ENCODE data around the gene GATD1. TPM values are rescaled to one million over a fixed set of nuclear protein-coding genes. Genes with fewer than 3 reads are reported as not detected.
"Not testable (repeated sequence)": the region's sequence is repeated elsewhere in the genome, so short reads cannot be mapped to it uniquely, and the experiment has no call there.

GATD1 gene
- polyA plus RNA-seq, 3 donors, result 47.3 to 62.5 (median 53.8) TPM

DNA sequence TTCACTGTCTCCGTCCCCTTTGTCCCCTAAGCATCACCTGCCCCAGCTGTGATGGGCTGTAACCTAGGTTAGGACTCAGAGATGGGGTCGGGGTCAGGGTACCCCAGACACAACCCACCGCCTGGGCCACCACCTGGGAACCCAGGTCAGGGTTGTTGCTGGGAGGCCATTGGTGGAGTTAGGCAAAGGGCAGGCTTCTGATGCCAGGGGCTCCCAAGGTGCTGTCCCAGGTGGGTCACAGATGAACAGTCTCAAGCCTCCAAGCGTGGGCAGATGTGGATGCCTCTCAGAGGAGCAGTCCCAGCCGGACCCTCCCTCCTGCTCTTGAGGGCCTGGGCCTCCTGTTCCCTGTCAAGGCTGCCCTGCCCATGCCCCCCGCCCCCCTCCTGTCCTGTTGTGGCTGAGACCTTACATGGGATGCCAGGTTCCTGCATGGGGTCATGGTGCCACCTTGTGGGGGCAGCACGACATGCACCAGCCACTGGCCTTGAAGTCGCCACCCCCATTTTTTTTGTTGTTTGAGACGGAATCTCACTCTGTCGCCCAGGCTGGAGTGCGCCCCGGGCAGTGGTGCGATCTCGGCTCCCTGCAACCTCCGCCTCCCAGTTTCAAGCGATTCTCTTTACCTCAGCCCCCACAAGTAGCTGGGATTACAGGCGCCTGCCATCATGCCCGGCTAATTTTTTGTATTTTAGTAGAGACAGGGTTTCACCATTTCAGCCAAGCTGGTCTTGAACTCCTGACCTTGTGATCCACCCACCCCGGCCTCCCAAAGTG is 12.1 kb downstream of the GATD1 start:
- no peak for DNase-seq (ENCODE audit: low read depth in 3 of 3, low spot score in 2 of 3)

DNA sequence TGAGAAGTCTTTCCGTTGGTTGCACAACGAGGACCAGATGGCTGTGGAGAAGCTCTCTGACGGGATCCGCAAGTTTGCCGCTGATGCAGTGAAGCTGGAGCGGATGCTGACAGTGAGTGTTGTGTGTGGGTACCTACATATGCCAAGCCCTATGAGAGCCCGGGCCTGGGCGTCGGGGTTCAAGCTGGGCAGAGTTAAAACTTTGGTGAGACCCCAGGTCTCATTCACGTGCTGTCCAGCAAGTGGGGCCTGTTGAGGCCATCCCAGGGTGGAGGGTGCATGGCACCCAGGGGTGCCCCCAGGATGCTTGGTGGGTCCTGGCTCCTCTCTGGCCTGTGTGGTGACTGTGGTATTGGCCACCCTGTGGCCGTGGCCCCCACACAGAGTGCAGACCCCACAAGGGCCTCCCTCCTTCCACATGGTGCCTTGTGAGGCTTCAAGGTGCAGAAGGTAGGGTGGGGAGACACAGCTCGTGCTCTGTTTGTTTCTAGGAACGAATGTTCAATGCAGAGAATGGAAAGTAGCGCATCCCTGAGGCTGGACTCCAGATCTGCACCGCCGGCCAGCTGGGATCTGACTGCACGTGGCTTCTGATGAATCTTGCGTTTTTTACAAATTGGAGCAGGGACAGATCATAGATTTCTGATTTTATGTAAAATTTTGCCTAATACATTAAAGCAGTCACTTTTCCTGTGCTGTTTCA is 12.8 kb downstream of the GATD1 start:
- no peak for DNase-seq (ENCODE audit: low read depth in 3 of 3, low spot score in 2 of 3)

DNA sequence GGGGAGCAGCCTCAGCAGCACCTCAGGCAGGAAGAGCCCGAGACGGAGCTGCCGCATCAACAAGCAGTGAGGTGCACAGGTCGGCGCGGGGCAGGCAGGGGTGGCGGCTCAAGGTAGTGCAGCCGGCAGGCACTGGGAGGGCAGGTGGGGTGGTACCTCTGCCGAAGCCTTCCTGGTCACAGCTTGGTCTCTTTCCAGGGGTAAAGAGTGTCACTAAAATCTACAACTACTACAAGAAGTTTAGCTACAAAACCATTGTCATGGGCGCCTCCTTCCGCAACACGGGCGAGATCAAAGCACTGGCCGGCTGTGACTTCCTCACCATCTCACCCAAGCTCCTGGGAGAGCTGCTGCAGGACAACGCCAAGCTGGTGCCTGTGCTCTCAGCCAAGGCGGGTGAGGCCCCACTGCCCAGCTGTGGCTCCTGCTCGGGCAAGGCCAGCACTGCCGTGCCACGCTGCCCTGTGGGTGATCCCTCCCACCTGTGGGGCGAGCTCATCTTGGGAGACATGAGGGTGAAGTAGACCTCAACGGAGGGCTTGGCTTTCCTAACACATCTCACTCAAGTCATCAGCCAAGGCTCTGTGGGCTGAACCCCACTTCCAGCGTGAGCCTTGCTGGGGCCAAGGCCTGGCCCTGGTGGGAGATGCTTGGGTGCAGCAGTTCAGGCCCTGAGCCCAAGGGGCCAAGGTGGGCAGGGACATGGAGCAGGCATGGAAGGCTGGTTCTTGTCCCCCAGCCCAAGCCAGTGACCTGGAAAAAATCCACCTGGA is 13.6 kb downstream of the GATD1 start:
- no peak for DNase-seq (ENCODE audit: low read depth in 3 of 3, low spot score in 2 of 3)

DNA sequence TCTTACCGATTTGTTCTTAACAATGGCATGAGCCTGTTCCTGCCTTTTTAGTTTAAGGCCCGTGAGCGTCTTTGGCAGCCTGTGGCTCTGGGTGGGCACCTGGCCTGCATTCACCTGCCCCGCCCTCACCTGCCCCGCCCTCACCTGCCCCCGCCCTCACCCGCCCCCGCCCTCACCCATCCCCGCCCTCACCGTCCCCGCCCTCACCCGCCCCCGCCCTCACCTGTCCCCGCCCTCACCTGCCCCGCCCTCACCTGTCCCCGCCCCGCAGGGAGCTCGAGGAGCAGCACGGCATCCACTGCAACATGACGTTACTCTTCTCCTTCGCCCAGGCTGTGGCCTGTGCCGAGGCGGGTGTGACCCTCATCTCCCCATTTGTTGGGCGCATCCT is 14.2 kb downstream of the GATD1 start:
- DNase-seq (ENCODE audit: low read depth in 3 of 3, low spot score in 2 of 3), result no peak

DNA sequence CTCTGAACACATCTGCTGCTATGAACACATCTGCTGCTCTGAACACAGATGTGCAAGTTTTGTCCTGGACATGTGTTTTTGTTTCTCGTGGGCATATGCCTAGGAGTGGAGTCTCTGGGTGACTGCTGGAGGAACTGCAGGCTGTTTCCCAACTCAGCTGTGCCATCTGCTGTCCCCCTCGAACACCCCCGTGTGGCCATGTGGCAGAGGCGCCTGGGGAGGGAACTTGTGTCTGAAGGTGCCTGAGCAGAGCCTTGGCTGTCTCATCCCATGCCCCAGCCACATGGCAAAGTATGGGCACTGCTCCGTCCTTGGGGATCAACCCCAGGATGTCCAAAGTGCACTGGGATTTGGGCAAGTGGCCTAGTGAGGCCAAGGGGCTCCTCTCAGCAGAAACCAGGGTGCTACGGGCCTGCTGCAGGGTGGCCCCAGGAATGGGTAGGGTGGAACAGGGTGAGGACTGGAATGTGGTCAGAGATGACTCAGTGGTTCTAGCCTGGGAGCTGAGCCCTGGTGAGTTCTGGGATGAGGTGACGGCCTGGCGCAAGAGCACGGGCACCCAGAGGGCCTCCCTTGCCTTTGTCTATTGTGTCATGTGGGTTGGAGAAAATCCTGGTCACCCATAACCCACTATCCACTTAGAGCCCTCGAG is 14.7 kb downstream of the GATD1 start:
- no peak for DNase-seq (ENCODE audit: low read depth in 3 of 3, low spot score in 2 of 3)

DNA sequence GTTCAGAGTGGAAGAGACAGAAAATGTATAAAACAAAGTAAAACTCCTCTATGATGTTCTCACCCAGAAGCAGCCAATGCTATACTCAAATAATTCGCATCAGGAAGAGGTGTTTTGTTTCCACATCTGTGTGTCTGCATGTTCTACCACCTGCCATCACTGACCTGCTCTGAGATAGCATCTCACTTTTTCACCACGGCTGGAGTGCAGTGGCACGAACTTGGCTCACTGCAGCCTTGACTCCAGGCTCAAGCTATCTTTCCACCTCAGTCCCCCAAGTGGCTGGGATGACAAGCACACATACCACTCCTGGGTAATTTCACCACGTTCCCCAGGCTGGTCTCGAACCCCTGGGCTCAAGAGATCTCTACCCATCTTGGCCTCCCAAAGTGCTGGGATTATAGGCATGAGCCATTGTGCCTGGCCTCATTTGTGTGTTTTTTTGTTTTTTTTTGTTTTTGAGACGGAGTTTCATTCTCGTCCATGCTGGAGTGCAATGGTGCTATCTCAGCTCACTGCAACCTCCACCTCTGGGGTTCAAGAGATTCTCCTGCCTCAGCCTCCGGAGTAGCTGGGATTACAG is 15.7 kb downstream of the GATD1 start:
- DNase-seq (ENCODE audit: low read depth in 3 of 3, low spot score in 2 of 3), result no peak

DNA sequence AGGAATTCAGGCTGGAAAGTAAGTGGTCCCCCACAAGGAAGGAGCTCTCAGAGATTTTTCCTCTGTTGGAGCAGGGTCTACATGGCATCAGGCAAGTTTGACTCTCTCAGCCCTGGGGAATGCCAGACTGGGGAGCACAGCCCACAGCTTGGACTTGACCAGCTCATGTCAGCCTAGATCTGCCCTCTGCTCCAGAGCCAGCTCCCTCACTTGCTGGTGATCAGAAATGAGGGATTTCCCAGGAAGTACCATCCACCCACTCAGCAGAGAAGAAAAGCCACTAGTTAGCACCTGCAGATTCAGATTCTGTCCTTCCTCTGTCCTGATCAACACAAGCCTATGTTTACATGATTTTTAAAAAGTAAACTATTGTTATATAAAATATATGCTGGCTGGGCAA is 17.1 kb downstream of the GATD1 start:
- DNase-seq (ENCODE audit: low read depth in 3 of 3, low spot score in 2 of 3), result no peak

DNA sequence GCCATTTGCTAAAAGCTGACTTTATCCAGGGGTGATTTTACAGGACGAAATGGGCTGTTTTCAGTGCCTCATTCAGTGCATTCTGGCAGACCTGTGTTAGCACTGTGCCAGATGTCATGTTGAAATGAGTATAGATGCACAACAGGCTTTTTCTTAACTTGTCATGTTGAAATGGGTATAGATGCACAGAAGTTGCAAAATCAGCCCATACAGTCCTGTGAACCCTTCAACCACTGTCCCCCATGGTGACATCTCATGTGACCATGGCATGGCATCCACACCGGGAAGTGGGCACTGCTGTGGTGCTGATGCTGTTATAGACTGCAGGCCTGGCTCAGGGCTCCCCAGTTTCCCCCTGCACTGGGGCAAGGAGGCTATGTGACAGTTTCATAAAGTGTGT is 27.6 kb downstream of the GATD1 start:
- DNase-seq (ENCODE audit: low read depth in 3 of 3, low spot score in 2 of 3), result no peak

DNA sequence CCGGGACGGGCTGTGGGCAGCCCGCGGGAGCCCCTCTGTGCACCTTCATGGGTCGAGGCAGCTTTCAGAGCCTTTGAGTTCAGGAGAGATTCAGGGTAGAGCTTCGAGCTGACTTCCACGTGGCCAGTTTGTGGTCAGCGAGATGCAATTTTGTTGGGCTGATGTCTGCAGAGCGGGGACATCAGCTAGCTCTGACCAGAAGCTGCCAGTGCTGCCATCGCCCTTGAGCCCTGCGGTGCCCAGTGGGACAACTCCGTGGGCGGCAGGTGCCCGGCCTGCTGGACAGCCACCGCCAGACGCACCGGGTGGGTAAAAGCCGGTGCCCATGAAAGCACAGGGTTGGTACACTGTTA is 29.3 kb downstream of the GATD1 start:
- no peak for DNase-seq (ENCODE audit: low read depth in 3 of 3, low spot score in 2 of 3)

DNA sequence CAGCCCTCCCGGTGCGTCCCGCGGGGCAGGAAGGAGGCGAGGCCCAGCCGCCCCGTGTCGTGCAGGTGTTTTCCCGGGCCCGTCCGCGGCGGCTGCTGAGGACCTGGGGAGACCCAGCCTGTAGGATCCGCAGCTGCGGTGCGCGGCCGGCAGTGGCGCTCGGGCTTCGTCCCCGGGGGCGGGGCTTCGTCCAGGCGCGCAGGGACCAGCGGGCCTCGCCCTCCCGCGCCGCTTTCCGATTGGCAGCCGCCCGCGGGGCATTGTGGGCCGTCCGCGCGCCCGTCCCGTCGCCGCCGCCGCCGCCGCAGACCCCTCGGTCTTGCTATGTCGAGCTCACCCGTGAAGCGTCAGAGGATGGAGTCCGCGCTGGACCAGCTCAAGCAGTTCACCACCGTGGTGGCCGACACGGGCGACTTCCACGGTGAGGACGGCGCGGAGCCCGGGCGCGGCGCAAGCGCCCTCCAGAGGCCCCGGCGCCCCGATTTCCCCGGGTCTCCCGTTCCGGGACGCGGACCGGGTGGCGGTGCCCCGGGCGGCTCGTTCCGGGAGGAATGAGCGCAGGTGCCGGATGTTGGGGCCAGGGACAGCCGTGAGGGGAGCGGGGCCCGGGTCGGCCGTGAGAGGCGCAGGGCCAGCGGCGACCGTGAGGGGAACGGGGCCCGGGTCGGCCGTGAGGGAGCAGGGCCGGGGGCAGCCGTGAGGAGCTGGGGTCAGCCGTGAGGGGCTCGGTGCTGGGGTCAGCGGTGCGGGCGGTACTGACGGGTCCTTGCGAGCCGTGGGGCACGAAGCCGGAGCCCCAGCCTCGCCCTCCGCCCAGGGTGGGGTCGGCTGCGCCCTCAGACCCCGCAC is 29.9 kb downstream of the GATD1 start, which contains the start of gene TALDO1:
Gene TALDO1 (plus strand): TSS at position 307 of the 849 bp plus-strand sequence. CDS start 18 bp downstream, at position 325.
- DNase-seq (ENCODE audit: low read depth in 3 of 3, low spot score in 2 of 3), result peak in 2 of 3 donors; percentile 71 to 80

DNA sequence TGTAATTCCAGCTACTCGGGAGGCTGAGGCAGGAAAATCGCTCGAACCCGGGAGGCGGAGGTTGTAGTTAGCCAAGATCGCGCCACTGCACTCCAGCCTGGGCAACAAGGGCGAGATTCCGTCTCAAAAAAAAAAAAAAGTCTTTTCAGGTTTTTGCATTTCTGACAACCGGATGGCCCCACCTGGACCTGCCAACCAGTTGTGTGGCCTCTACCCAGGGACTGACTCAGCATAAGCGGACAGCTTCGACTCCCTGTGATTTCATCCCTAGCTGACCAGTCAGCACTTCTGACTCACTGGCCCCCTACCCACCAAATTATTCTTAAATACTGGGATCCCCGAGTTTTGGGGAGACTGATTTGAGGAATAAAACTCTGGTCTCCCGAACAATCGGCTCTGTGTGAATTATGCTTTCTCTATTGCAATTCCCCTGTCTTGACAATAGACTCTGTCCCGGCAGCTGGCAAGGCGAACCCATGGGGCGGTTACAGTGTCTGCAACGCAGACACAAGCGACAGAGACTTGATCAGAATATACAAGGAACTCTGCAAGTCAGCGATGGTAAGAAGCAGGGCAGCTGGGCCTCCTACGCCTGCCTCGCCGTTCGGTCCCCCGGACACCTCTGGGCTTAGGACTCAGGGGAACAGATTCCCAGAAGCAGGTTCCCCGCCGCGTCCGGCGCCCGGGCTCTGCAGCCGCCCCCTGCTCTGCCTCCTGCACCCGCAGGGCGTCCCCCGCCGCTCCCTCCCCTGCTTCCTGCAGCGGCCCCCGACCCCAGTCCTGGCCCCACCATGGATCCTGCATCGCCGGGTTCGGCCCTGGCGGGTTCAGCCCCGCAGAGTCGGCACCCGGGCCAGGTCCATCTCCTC is 30.8 kb downstream of the GATD1 start:
- no peak for DNase-seq (ENCODE audit: low read depth in 3 of 3, low spot score in 2 of 3)

DNA sequence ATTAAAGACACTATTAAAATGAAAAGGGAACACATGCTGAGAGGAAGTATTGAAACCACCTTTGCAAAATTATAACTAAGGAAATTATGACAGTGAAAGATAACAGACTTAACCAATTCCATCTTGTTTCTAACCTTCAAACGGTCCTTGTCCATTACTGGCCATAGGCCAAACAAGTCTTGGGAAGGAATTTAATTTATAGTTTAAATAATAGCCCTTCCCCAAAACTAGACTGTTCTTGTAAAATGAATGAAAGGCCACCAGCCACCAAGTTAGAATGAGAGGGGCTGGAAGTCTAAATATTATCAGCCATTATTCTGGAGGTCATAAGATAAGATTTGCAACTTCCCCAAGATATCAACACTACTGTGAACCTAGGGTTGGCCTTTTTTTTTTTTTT is 31.9 kb downstream of the GATD1 start:
- no peak for DNase-seq (ENCODE audit: low read depth in 3 of 3, low spot score in 2 of 3)

DNA sequence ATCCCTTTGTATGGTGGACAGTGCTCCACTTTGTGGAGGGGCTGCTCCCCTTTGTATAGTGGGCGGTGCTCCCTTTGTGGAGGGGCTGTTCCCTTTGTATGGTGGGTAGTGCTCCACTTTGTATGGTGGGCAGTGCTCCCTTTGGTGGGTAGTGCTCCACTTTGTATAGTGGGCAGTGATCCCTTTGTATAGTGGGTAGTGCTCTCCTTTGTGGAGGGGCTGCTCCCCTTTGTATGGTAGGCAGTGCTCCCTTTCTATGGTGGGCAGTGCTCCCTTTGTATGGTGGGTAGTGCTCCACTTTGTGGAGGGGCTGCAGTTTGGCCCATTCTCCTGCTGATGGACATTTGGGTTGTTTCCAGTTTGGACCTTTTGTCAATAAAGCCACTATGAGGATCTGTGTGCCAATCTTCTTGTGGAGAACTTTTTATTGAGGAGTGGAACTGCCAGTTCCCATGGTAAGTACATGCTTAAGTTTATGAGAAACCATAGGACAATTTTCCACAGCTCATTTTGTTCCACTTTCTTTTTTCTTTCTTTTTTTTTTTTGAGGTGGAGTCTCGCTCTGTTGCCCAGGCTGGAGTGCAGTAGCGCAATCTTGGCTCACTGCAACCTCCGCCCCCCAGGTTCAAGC is 34.6 kb downstream of the GATD1 start:
- no peak for DNase-seq (ENCODE audit: low read depth in 3 of 3, low spot score in 2 of 3)

DNA sequence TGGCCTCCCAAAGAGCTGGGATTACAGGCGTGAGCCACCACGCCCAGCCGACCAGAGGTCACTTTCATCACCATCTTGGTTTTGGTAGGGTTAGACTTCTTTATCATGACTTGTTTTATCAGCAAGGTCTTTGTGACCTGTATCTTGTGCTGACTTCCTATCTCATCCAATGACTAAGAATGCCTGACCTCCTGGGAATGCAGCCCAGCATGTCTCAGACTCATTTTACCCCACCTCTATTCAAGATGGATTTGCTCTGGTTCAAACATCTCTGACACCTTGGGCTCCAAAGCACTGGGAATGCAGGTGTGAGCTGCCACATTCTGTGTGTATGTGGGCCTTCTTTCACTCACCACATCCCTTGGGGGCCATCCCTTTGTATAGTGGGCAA is 35.1 kb downstream of the GATD1 start:
- DNase-seq (ENCODE audit: low read depth in 3 of 3, low spot score in 2 of 3), result no peak

DNA sequence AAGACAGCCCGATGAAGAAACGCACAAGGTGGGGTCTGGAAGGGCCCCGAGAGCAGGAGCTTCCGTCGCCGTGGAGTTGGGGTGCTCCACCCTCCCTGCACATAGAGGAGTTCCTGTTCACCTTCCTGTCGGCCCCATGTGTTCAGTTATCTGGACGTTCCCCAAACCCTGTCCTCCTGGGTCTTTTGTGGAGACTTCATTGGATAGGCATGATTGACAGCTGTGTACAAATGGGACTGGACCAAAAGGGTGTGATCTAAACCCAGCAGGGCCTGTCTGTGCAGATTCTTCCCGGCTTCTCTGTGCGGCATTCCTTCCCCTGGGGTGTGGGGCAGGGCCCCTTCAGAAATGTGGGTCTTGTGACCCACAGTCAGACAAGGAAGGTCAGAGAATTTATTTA is 39.4 kb downstream of the GATD1 start:
- not testable (repeated sequence) for DNase-seq (ENCODE audit: low read depth in 3 of 3, low spot score in 2 of 3)

DNA sequence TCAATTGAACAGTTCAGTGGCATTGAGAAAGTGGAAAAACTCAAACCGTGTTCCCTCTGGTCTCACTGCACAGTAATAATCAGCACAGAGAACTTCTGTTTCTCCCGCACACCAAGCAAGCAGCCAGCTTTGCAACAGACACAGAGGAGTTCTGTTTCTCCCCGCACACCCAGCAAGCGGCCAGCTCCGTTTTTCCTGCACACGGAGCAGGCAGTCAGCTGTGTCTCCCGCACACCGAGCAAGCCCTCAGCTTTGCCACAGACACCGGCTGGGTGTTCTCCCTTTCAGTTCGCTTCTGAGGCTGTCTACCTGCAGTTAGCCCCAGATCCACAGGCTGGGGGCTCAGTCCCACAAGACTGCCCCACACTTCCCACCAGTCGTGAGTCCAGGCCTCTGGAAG is 39.9 kb downstream of the GATD1 start:
- no peak for DNase-seq (ENCODE audit: low read depth in 3 of 3, low spot score in 2 of 3)

DNA sequence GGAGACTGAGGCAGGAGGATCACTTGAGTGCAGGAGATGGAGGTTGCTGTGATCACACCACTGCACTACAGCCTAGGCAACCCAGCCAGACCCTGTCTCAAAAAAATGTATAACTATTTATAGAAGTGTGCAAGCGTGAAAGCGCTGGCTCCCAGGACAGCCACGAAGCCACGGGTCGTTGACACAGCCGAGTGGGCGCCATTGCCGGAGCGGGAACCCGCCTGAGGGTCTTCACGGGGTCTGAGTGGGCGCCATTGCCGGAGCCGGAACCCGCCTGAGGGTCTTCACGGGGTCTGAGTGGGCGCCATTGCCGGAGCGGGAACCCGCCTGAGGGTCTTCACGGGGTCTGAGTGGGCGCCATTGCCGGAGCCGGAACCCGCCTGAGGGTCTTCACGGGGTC is 42.7 kb downstream of the GATD1 start:
- not testable (repeated sequence) for DNase-seq (ENCODE audit: low read depth in 3 of 3, low spot score in 2 of 3)

DNA sequence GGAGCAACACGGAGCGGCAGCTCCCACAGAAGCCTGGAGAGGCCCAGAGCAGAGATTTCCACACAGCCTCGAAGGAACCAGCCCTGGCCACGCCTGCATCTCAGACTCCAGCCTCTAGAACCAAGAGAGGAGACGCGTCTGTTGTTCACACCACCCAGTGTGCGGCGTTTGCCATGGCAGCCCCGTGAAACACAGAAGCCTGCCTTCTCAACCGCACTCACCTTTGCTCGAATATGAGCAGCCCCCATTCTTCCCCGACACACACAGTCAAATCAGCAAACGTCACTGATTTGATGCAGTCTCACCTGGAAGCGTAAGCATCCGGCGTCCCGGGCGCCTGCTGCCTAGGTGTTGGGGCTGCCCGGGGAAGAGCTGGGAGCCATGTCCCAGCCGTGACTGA is 44.2 kb downstream of the GATD1 start:
- DNase-seq (ENCODE audit: low read depth in 3 of 3, low spot score in 2 of 3), result no peak

Data from right renal cortex interstitium (tissue), 3 donors.